GM12865 (cell line): ENCODE results near the gene COA1.
A peak's percentile ranks its signal among the peaks of the same experiment; 100 is the strongest.
"Not testable (repeated sequence)": the region's sequence is repeated elsewhere in the genome, so short reads cannot be mapped to it uniquely, and the experiment has no call there.

ENCODE experiments used
- DNase-seq: peaks from one replicate; pipeline ENCODE4 v3.0.0; 2010; ENCODE audit warnings: low read depth
- H3K4me3 ChIP-seq: 2 replicates; pipeline ENCODE4 v1.5.1; 2011; ENCODE audit warnings: mild to moderate bottlenecking, low read depth, low read length, control low read depth
- TF ChIP-seq, protein P1 (sequence below): IDR thresholded peaks from 2 replicates; pipeline ENCODE4 v1.5.1; 2011; ENCODE audit warnings: low read length, control low read depth, low read depth, inconsistent platforms; ENCODE audit not compliant: insufficient read depth; ENCODE audit errors: missing control alignments

COA1 gene

DNA sequence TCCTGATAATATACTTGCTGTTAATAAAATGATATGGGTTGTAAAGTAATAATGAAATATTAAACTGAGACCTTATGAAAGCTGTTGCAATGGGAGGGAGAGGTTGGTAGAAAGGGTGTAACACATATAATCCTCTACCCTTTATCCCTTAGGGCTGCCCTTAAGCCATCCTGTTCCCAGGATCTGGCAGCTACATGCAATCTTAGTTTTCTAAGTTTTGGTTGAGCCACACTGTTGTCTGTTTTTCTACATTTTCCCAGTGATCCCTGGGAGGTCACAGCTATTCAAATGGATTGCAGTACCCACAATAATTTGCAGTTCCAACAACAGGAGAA lies 6.3 kb downstream of the COA1 start:
- no peak overlapping the region for H3K4me3 ChIP-seq
- no peak for DNase-seq
- TF ChIP-seq, protein P1, sequence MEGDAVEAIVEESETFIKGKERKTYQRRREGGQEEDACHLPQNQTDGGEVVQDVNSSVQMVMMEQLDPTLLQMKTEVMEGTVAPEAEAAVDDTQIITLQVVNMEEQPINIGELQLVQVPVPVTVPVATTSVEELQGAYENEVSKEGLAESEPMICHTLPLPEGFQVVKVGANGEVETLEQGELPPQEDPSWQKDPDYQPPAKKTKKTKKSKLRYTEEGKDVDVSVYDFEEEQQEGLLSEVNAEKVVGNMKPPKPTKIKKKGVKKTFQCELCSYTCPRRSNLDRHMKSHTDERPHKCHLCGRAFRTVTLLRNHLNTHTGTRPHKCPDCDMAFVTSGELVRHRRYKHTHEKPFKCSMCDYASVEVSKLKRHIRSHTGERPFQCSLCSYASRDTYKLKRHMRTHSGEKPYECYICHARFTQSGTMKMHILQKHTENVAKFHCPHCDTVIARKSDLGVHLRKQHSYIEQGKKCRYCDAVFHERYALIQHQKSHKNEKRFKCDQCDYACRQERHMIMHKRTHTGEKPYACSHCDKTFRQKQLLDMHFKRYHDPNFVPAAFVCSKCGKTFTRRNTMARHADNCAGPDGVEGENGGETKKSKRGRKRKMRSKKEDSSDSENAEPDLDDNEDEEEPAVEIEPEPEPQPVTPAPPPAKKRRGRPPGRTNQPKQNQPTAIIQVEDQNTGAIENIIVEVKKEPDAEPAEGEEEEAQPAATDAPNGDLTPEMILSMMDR: no peak

DNA sequence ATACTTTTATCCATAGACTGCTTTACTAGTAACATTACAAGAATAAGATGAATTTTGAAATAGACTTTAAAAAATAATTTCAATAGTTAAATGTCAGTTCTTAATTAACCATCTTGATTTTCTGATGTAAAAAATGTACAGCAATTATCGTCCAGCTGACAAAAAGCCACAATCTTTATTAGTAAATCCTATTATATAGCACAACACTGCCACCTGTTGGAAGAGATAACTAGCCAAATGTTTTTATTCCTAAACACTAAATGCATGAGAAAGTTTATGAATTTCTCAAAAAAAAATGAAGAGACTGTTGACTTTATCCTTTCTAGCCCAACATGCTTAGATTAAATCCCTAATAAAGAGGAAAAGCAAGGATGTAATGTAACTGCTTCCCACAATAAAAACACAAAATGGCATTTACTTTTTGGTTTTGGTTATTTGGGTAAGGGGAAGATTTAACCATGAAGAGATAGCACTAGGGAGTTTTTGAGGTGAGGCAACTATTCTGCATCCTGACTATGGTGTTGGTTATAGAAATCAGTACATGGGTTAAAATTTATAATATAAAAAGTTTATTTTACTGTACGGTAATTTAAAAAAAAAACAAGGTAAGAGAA lies 8.0 kb downstream of the COA1 start:
- TF ChIP-seq, protein P1: peak; percentile 43
- DNase-seq: peak; percentile 63
- no peak overlapping the region for H3K4me3 ChIP-seq

DNA sequence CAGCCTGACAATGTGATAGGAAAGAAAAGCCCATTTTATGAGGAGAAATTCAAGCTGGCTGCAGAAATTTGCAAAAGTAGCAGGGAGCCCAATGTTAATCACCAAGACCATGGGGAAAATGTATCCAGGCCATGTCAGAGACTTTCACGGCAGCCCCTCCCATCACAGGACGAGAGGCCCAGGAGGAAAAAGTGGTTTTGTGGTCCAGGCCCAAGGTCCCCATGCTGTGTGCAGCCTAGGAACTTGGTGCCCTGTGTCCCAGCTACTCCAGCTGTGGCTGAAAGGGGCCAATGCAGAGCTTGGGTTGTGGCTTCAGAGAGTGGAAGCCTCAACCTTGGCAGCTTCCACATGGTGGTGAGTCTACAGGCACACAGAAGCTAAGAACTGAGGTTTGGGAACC lies 12.7 kb downstream of the COA1 start:
- TF ChIP-seq, protein P1: no peak
- DNase-seq: no peak
- no peak overlapping the region for H3K4me3 ChIP-seq

DNA sequence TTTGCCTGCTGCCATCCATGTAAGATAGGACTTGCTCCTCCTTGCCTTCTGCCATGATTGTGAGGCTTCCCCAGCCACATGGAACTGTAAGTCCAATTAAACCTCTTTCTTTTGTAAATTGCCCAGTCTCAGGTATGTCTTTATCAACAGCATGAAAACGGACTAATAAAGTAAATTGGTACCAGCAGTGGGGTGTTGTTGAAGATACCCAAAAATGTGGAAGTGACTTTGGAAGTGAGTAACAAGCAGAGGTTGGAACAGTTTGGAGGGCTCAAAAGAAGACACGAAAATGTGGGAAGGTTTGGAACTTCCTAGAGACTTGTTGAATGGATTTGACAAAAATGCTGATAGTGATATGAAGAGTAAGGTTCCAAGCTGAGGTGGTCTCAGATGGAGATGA lies 13.4 kb downstream of the COA1 start:
- not testable (repeated sequence) for DNase-seq

DNA sequence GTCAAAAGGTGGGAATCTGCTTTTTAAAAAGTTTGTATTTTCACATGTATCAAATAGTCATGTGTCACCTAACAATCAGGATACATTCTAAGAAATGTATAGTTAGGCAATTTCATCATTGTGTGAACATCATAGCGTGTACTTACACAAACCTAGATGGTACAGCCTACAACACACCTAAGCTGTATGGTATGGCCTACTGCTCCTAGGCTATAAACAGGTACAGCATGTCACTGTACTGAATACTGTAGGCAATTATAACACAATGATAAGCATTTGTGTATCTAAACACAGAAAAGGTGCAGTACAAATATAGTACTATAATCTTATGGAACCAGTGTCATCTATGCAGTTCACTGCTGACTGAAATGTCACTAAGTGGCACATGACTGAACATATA lies 17.8 kb downstream of the COA1 start:
- H3K4me3 ChIP-seq: no peak overlapping the region
- TF ChIP-seq, protein P1: no peak
- no peak for DNase-seq

More for the DNA sequence above, 13.4 kb downstream of the COA1 start:
- H3K4me3 ChIP-seq: not testable (repeated sequence)

DNA sequence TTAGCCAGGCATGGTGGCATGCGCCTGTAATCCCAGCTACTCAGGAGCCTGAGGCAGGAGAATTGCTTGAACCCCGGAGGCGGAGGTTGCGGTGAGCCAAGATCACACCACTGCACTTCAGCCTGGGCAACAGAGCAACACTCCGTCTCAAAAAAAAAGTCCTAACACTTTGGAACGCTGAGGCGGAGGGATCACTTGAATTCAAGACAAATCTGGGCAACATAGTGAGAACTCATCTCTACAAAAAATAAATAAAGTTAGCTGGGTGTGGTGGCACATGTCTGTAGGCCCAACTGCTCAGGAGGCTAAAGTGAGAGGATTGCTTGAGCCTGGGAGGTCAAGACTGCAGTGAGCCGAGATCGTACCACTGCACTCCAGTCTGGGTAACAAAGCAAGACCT lies 21.3 kb downstream of the COA1 start:
- not testable (repeated sequence) for H3K4me3 ChIP-seq, DNase-seq

DNA sequence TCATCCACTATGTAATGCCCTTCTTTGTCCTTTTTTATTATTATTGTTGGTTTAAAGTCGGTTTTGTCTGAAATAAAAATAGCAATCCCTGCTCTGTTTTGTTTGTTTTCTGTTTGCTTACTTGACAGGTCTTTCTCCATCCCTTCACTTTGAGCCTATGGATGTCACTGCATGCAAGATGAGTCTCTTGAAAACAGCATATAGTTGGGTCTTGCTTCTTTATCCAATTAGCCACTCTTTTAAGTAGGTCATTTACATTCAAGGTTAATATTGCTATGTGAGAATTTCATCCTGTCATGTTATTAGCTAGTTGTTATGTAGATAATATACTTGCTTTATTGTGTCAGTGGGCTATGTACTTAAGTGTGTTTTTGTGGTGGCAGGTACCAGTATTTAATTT lies 25.8 kb downstream of the COA1 start:
- TF ChIP-seq, protein P1: no peak
- H3K4me3 ChIP-seq: no peak overlapping the region
- no peak for DNase-seq

DNA sequence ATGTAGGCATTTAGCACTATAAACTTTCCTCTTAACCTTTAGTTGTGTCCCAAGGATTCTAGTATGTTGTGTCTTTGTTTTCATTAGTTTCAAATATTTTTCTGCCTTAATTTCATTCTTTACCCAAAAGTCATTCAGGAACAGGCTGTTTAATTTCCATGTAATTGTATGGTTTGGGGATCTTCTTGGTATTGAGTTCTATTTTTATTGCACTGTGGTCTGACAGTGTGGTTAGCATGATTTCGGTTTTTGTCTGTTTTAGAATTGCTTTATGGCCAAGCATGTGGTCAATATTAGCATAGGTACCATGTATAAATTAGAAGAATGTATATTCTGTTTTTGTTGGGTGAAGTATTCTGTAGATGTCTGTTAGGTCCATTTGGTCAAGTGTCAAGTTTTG lies 26.3 kb downstream of the COA1 start:
- peak; percentile 29 for DNase-seq
- TF ChIP-seq, protein P1: no peak
- H3K4me3 ChIP-seq: no peak overlapping the region
